Liver (tissue), 9 donors: ENCODE measurements around the gene ZNF697. TPM values are rescaled to one million over a fixed set of nuclear protein-coding genes. Genes with fewer than 3 reads are reported as not detected.
"Not testable (repeated sequence)": the region's sequence is repeated elsewhere in the genome, so short reads cannot be mapped to it uniquely, and the experiment has no call there.

Experiments
- DNase-seq: peaks from one replicate; pipeline ENCODE4 v3.0.0-alpha.2; 2017; ENCODE audit warnings: low spot score
- H3K27ac ChIP-seq, 2 donors: one replicate each; pipeline ENCODE4 v1.7.0; 2013; ENCODE audit warnings: inconsistent platforms in 2 of 2, low read length in 2 of 2, control low read depth in 1 of 2, low read depth in 1 of 2, mild to moderate bottlenecking in 1 of 2
- H3K27me3 ChIP-seq, 4 donors: one replicate each; pipeline versions ENCODE4 v1.6.1 to v1.7.0; 2013; ENCODE audit warnings: low read length in 3 of 4, inconsistent platforms in 1 of 4, mild to moderate bottlenecking in 1 of 4, moderate library complexity in 1 of 4; ENCODE audit not compliant: control insufficient read depth in 4 of 4, insufficient read depth in 4 of 4
- H3K36me3 ChIP-seq, 4 donors: one replicate each; pipeline versions ENCODE4 v1.6.1 to v1.7.0; 2013; ENCODE audit warnings: low read length in 3 of 4, mild to moderate bottlenecking in 3 of 4, low read depth in 1 of 4, moderate library complexity in 1 of 4; ENCODE audit not compliant: control insufficient read depth in 4 of 4, insufficient read depth in 3 of 4
- H3K4me1 ChIP-seq, 4 donors: one replicate each; pipeline versions ENCODE4 v1.6.1 to v1.7.0; 2013; ENCODE audit warnings: low read length in 3 of 4, mild to moderate bottlenecking in 3 of 4, moderate library complexity in 1 of 4; ENCODE audit not compliant: control insufficient read depth in 4 of 4, insufficient read depth in 4 of 4
- H3K4me3 ChIP-seq, 3 donors: one replicate each; pipeline versions ENCODE4 v1.6.1 to v1.7.0; 2013; ENCODE audit warnings: low read length in 3 of 3, control low read depth in 1 of 3, low read depth in 1 of 3, mild to moderate bottlenecking in 1 of 3
- H3K9ac ChIP-seq, 2 donors: one replicate each; pipeline ENCODE4 v1.7.0; 2013; ENCODE audit warnings: low read length in 2 of 2, mild to moderate bottlenecking in 2 of 2, moderate library complexity in 2 of 2, control low read depth in 1 of 2, low read depth in 1 of 2
- H3K9me3 ChIP-seq, 4 donors: one replicate each; pipeline versions ENCODE4 v1.6.1 to v1.7.0; 2013; ENCODE audit warnings: low read length in 3 of 4; ENCODE audit not compliant: control insufficient read depth in 4 of 4
- CTCF ChIP-seq: fragments of 150-350 bp; IDR thresholded peaks from 2 replicates; pipeline ENCODE4 v1.5.1; 2017; ENCODE audit warnings: improper control_type of control experiment, low read depth, low read length; ENCODE audit not compliant: missing input control
- EGR1 ChIP-seq, 2 donors: IDR thresholded peaks; 2 replicates each; pipeline ENCODE4 v1.6.1; 2016 to 2018; ENCODE audit warnings: antibody characterized with exemption in 2 of 2, low read depth in 2 of 2
- FOXA1 ChIP-seq: IDR thresholded peaks from 2 replicates; pipeline ENCODE4 v1.6.1; 2016; ENCODE audit warnings: antibody characterized with exemption
- FOXA2 ChIP-seq: IDR thresholded peaks from 2 replicates; pipeline ENCODE4 v1.6.1; 2016; ENCODE audit warnings: antibody characterized with exemption
- HNF4G ChIP-seq: IDR thresholded peaks from 2 replicates; pipeline ENCODE4 v1.6.1; 2016; ENCODE audit warnings: antibody characterized with exemption
- MAX ChIP-seq: IDR thresholded peaks from 2 replicates; pipeline ENCODE4 v1.6.1; 2016; ENCODE audit warnings: antibody characterized with exemption
- RAD21 ChIP-seq, 2 donors: IDR thresholded peaks; 2 replicates each; pipeline ENCODE4 v1.6.1; 2016; ENCODE audit warnings: antibody characterized with exemption in 2 of 2, mild to moderate bottlenecking in 2 of 2
- REST ChIP-seq: IDR thresholded peaks from 2 replicates; pipeline ENCODE4 v1.6.1; 2016; ENCODE audit warnings: antibody characterized with exemption, mild to moderate bottlenecking
- RXRA ChIP-seq, 2 donors: IDR thresholded peaks; 2 replicates each; pipeline ENCODE4 v1.6.1; 2017 to 2018; ENCODE audit warnings: antibody characterized with exemption in 2 of 2, mild to moderate bottlenecking in 1 of 2
- SP1 ChIP-seq: IDR thresholded peaks from 2 replicates; pipeline ENCODE4 v1.6.1; 2018; ENCODE audit warnings: antibody characterized with exemption, mild to moderate bottlenecking
- TAF1 ChIP-seq: conservative IDR thresholded peaks from 2 replicates; pipeline ENCODE4 v1.6.1; 2016; ENCODE audit warnings: antibody characterized with exemption, mild to moderate bottlenecking
- WGBS: extraction: QIAGEN DNeasy Blood & Tissue Kit; methylation state at CpG from one replicate; pipeline ENCODE4 v1.1.7; 2013; 5-methylcytosine and 5-hydroxymethylcytosine counted together
- polyA plus RNA-seq, 2 donors: library from polyadenylated mRNA; stranded (reverse) in 1 of 2; unstranded in 1 of 2; fragments of 200-250 nt in 1 of 2; fragments of >200 nt in 1 of 2; fragmentation: Nextera tagmentation in 1 of 2; extraction: Ambion mirVana in 1 of 2; gene quantifications; one replicate each; pipeline versions ENCODE4 v1.2.1 to v1.2.3, GENCODE V29; 2013 to 2015
- total RNA-seq, 2 donors: library from RNA; depleted of rRNA; stranded (reverse); fragments of >200 nt; gene quantifications; one replicate each; pipeline ENCODE4 v1.2.3, GENCODE V29; 2014
- donor health status: healthy.
- donor health status: healthy.
- donor health status: healthy.
- donor health status: healthy.
- donor health status: healthy.

Gene ZNF697
- total and polyA plus RNA-seq, 4 donors: 0.89 to 4.5 (median 3.2) TPM

GRCh38 chr1:119587341-119587740 is 60.7 kb downstream of the ZNF697 start:
- H3K36me3 ChIP-seq: no peaks in the 10 kb centered on the region
- no peak overlapping the region for H3K4me3 ChIP-seq
- no peaks in the 10 kb centered on the region for H3K4me1 ChIP-seq
- TF ChIP-seq FOXA2 (no peak), MAX (no peak), REST (no peak), HNF4G (no peak), FOXA1 (no peak), RAD21 (IDR thresholded peaks at IDR 0.05) (no peak), TAF1 (no peak), RXRA (IDR thresholded peaks at IDR 0.05) (no peak), EGR1 (IDR thresholded peaks at IDR 0.05; ENCODE audit: low read depth in 2 of 2) (no peak), SP1 (no peak)
- no peak overlapping the region for H3K9ac ChIP-seq
- WGBS: 81% methylated on average over 3 of the region's 3 CpGs
- no peak overlapping the region for H3K27ac ChIP-seq
- DNase-seq: no peak
- H3K9me3 ChIP-seq: no peaks in the 10 kb centered on the region
- no peaks in the 10 kb centered on the region for H3K27me3 ChIP-seq

- H3K9me3 ChIP-seq, H3K27ac ChIP-seq, H3K36me3 ChIP-seq, H3K9ac ChIP-seq, H3K27me3 ChIP-seq, H3K4me1 ChIP-seq, H3K4me3 ChIP-seq, DNase-seq: not testable (repeated sequence)
- 76% methylated on average over 2 of the region's 2 CpGs for WGBS
Measured at GRCh38 chr1:119585801-119586200, 62.3 kb downstream of the ZNF697 start.

- Histone ChIP-seq H3K4me1 (no peaks in the 10 kb centered on the region), H3K4me3 (no peak overlapping the region), H3K9me3 (no peaks in the 10 kb centered on the region), H3K9ac (no peak overlapping the region), H3K27ac (no peak overlapping the region), H3K27me3 (no peaks in the 10 kb centered on the region), H3K36me3 (no peaks in the 10 kb centered on the region)
- peak; percentile 46 for DNase-seq
- WGBS: 4% methylated on average over 1 of the region's 1 CpG
- TF ChIP-seq CTCF (peak; percentile 65), SP1 (no peak), RAD21 (IDR thresholded peaks at IDR 0.05) (peak; percentile 88 to 96)
Measured at GRCh38 chr1:119582801-119583200, 65.3 kb downstream of the ZNF697 start.

- not testable (repeated sequence) for H3K27ac ChIP-seq, H3K27me3 ChIP-seq, DNase-seq, H3K4me3 ChIP-seq, H3K9me3 ChIP-seq, H3K36me3 ChIP-seq, H3K9ac ChIP-seq, H3K4me1 ChIP-seq
- 96% methylated on average over 3 of the region's 3 CpGs for WGBS
Measured at GRCh38 chr1:119581076-119581475, 67.0 kb downstream of the ZNF697 start.
